ENCODE measurements around the gene COL8A2. TPM values are rescaled to one million over a fixed set of nuclear protein-coding genes. Genes with fewer than 3 reads are reported as not detected.

Gene COL8A2
- total RNA-seq, 1 experiment from 2014 or later = 1.2 TPM

DNA sequence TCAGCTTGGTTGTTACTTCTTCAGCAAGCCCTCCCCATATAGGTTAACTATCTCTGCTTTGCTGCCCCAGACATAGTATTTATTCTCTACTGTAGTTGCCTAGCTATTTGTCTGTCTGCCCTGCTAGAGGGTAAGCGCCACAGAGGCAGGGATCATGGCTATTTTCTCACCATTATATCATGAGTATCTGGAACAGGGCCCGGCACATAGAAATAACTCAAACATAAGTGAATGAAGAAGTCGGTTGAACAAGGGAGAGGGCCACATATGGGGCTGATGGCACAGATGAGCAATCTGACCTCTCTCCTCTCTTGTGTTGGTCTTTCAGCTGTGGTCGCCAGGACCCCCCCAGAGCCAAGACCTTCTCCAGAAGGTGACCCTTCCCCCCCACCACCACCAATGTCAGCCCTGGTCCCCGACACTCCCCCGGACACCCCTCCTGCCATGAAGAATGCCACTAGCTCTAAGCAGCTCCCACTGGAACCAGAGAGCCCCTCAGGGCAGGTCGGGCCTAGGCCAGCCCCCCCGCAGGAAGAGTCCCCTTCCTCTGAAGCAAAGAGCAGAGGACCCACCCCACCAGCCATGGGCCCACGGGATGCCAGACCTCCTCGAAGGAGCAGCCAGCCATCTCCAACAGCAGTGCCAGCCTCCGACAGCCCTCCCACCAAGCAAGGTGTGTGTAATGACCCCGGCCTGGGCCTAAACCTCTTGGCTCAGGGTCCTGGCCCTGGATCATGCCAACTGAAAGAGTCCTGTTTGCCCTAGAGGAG, 45.8 kb upstream of the COL8A2 start:
- H3K27me3 ChIP-seq (ENCODE audit: control insufficient read depth, insufficient read depth, low read length) = no peaks in the 10 kb centered on the region
- BruUV-seq (replicated peaks) = no TSS peak
- no peaks in the 10 kb centered on the region for H3K4me1 ChIP-seq (ENCODE audit: control insufficient read depth, insufficient read depth, low read length)
- intact Hi-C loops (cut with micrococcal nuclease; ENCODE audit: unreplicated experiment) = loop anchor here (1.0 kb wide), 1 partner anchor 20 kb away; no protein-coding TSS in a partner anchor
- CTCF ChIA-PET = no interaction called here
- no peaks in the 10 kb centered on the region for H3K9me3 ChIP-seq (ENCODE audit: control insufficient read depth, insufficient read depth, low read depth, low read length)
- peaks cover 8% of the 10 kb centered on the region for H3K36me3 ChIP-seq (ENCODE audit: control insufficient read depth, insufficient read depth, low read length)
- ATAC-seq = no peak
- in situ Hi-C loops (cut with HindIII; ENCODE audit: low pct_unique_long_range_greater_than_20kb, low sequenced_read_pairs) = no loop called here
- no peak overlapping the region for H3K4me3 ChIP-seq (ENCODE audit: low read depth in 2 of 2, low read length in 2 of 2)
- TF ChIP-seq, protein P1, sequence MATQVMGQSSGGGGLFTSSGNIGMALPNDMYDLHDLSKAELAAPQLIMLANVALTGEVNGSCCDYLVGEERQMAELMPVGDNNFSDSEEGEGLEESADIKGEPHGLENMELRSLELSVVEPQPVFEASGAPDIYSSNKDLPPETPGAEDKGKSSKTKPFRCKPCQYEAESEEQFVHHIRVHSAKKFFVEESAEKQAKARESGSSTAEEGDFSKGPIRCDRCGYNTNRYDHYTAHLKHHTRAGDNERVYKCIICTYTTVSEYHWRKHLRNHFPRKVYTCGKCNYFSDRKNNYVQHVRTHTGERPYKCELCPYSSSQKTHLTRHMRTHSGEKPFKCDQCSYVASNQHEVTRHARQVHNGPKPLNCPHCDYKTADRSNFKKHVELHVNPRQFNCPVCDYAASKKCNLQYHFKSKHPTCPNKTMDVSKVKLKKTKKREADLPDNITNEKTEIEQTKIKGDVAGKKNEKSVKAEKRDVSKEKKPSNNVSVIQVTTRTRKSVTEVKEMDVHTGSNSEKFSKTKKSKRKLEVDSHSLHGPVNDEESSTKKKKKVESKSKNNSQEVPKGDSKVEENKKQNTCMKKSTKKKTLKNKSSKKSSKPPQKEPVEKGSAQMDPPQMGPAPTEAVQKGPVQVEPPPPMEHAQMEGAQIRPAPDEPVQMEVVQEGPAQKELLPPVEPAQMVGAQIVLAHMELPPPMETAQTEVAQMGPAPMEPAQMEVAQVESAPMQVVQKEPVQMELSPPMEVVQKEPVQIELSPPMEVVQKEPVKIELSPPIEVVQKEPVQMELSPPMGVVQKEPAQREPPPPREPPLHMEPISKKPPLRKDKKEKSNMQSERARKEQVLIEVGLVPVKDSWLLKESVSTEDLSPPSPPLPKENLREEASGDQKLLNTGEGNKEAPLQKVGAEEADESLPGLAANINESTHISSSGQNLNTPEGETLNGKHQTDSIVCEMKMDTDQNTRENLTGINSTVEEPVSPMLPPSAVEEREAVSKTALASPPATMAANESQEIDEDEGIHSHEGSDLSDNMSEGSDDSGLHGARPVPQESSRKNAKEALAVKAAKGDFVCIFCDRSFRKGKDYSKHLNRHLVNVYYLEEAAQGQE (IDR thresholded peaks at IDR 0.05; ENCODE audit: insufficient read depth in 1 of 2, low read depth in 2 of 2, low read length in 1 of 2) = no peak
- TF ChIP-seq SIN3A (IDR thresholded peaks at IDR 0.05; ENCODE audit: borderline replicate concordance, insufficient read depth, low read depth, low read length) (no peak), POLR2AphosphoS5 (IDR thresholded peaks at IDR 0.05; ENCODE audit: low read depth, low read length) (no peak), TCF7L2 (IDR thresholded peaks at IDR 0.05; ENCODE audit: low read depth, low read length) (no peak)
- TF ChIP-seq, protein P2, sequence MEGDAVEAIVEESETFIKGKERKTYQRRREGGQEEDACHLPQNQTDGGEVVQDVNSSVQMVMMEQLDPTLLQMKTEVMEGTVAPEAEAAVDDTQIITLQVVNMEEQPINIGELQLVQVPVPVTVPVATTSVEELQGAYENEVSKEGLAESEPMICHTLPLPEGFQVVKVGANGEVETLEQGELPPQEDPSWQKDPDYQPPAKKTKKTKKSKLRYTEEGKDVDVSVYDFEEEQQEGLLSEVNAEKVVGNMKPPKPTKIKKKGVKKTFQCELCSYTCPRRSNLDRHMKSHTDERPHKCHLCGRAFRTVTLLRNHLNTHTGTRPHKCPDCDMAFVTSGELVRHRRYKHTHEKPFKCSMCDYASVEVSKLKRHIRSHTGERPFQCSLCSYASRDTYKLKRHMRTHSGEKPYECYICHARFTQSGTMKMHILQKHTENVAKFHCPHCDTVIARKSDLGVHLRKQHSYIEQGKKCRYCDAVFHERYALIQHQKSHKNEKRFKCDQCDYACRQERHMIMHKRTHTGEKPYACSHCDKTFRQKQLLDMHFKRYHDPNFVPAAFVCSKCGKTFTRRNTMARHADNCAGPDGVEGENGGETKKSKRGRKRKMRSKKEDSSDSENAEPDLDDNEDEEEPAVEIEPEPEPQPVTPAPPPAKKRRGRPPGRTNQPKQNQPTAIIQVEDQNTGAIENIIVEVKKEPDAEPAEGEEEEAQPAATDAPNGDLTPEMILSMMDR (IDR thresholded peaks at IDR 0.05) = no peak
- POLR2A ChIA-PET = no interaction called here
- H3K27ac ChIP-seq (ENCODE audit: low read length) = no peak overlapping the region
- no peak for DNase-seq (ENCODE audit: low read depth, low spot score)

DNA sequence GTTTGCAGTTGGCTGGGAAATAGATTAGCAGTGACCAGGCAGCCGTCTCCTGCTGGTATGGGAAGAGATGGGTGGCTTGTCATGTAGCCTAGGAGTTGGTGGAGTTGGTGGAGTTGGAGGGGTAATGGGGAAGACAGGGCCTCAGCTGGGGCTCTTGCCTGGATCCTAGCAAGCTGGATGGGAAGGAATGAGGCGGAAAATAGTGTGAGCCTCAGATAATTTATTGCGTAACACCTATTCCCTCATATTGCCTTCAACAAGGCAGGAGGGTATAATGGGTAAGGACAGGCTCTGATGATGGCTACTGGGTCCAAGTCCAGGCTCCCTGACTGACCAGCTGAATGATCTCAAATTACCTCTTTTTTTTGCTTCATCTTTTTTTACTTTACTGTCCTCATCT, 43.5 kb upstream of the COL8A2 start:
- ChIA-PET POLR2A (no interaction called here), CTCF (no interaction called here)
- intact Hi-C loops (cut with micrococcal nuclease; ENCODE audit: unreplicated experiment) (no loop called here), in situ Hi-C loops (cut with HindIII; ENCODE audit: low pct_unique_long_range_greater_than_20kb, low sequenced_read_pairs) (no loop called here)
- Histone ChIP-seq H3K9me3 (ENCODE audit: control insufficient read depth, insufficient read depth, low read depth, low read length) (no peaks in the 10 kb centered on the region), H3K4me1 (ENCODE audit: control insufficient read depth, insufficient read depth, low read length) (no peaks in the 10 kb centered on the region), H3K27ac (ENCODE audit: low read length) (no peak overlapping the region), H3K27me3 (ENCODE audit: control insufficient read depth, insufficient read depth, low read length) (no peaks in the 10 kb centered on the region), H3K36me3 (ENCODE audit: control insufficient read depth, insufficient read depth, low read length) (peaks cover 5% of the 10 kb centered on the region; the same call in 1 of the 2 replicates), H3K4me3 (ENCODE audit: low read depth in 2 of 2, low read length in 2 of 2) (no peak overlapping the region)
- no peak for ATAC-seq
- no peak for TF ChIP-seq TCF7L2 (IDR thresholded peaks at IDR 0.05; ENCODE audit: low read depth, low read length)
- TF ChIP-seq SIN3A (IDR thresholded peaks at IDR 0.05; ENCODE audit: borderline replicate concordance, insufficient read depth, low read depth, low read length) = no peak
- TF ChIP-seq, protein P2 (IDR thresholded peaks at IDR 0.05) = no peak
- TF ChIP-seq, protein P1 (IDR thresholded peaks at IDR 0.05; ENCODE audit: insufficient read depth in 1 of 2, low read depth in 2 of 2, low read length in 1 of 2) = no peak
- TF ChIP-seq POLR2AphosphoS5 (IDR thresholded peaks at IDR 0.05; ENCODE audit: low read depth, low read length) = no peak
- BruUV-seq (replicated peaks) = no TSS peak
- DNase-seq (ENCODE audit: low read depth, low spot score) = no peak

Measured in Panc1 (cell line).